GM12892 (cell line): ENCODE results near the gene FAU.

Experiments
- POLR2A ChIP-seq: IDR thresholded peaks from 2 replicates; pipeline ENCODE4 v1.6.1; 2011; ENCODE audit warnings: low read depth, low read length, control low read depth
- POLR2AphosphoS5 ChIP-seq: IDR thresholded peaks from 2 replicates; pipeline ENCODE4 v1.6.1; 2011; ENCODE audit warnings: low read depth, low read length, control low read depth
- TAF1 ChIP-seq: IDR thresholded peaks from 2 replicates; pipeline ENCODE4 v1.6.1; 2011; ENCODE audit warnings: low read depth, mild to moderate bottlenecking, control low read depth, low read length, borderline replicate concordance

DNA sequence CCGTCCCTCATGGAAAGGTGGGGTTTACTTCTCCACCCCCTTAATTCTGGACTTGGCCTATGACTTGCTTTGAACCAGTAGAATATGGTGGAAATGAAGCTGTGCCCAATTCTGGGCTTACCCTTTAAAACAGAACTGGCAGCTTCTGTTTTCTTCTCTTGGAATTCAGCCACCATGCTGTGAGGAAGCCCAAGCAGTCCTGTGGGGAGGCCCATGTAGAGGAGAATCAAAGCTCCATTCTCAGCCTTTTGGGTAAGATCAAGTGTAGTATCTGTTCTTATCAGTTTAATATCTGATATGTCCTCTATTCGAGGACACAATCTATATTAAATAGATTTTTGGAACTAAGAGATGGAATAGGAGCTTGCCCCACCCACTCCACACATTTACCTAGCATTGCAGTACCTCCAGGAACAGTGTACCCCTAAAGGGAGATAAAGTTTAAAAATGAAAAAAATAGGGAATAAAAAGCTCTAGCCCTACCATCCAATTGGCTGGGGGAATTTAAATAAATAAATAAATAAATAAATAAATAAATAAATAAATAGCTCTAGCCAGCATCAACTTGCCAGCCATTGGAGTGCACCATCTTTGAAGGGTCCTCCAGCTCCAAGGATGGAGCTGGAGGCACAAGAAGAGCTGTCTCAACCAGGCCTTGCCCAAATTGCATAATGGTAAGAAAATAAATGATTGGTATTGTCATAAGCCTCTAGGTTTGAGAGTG lies 25.6 kb upstream of the FAU start:
- no peak for TF ChIP-seq POLR2A
- no peak for TF ChIP-seq POLR2AphosphoS5
- no peak for TF ChIP-seq TAF1
